Activated T-cell treated with anti-CD3 and anti-CD28 coated beads for 48 hours (primary cell): ENCODE measurements around the gene SLC6A11.

Experiments used
- DNase-seq: peaks from one replicate; pipeline ENCODE4 v3.0.0-alpha.2; 2020; ENCODE audit warnings: low read depth

SLC6A11 gene

GRCh38 chr3:10954740-10955139 is 138.7 kb downstream of the SLC6A11 start:
- no peak for DNase-seq

- no peak for DNase-seq
Observed at GRCh38 chr3:10955711-10956453, 139.9 kb downstream of the SLC6A11 start.

GRCh38 chr3:10956531-10956930 is 140.5 kb downstream of the SLC6A11 start:
- no peak for DNase-seq

- no peak for DNase-seq
Observed at GRCh38 chr3:10956986-10957385, 141.0 kb downstream of the SLC6A11 start.

GRCh38 chr3:10957976-10958749 is 142.1 kb downstream of the SLC6A11 start:
- DNase-seq = no peak

GRCh38 chr3:10960255-10960654 is 144.2 kb downstream of the SLC6A11 start:
- no peak for DNase-seq

- no peak for DNase-seq
Observed at GRCh38 chr3:10961921-10962320, 145.9 kb downstream of the SLC6A11 start.

GRCh38 chr3:10962481-10963036 is 146.5 kb downstream of the SLC6A11 start:
- no peak for DNase-seq

GRCh38 chr3:10964537-10965167 is 148.6 kb downstream of the SLC6A11 start:
- DNase-seq = no peak

GRCh38 chr3:10968401-10968800 is 152.4 kb downstream of the SLC6A11 start:
- DNase-seq = no peak

GRCh38 chr3:10970306-10970960 is 154.4 kb downstream of the SLC6A11 start:
- DNase-seq = no peak

- DNase-seq = no peak
Observed at GRCh38 chr3:10972072-10972782, 156.2 kb downstream of the SLC6A11 start.

GRCh38 chr3:10973046-10973595 is 157.1 kb downstream of the SLC6A11 start:
- DNase-seq = no peak

GRCh38 chr3:10974131-10974530 is 158.1 kb downstream of the SLC6A11 start:
- DNase-seq = no peak

GRCh38 chr3:10974746-10975375 is 158.8 kb downstream of the SLC6A11 start:
- no peak for DNase-seq

- DNase-seq = no peak
Observed at GRCh38 chr3:10975695-10976234, 159.7 kb downstream of the SLC6A11 start.

- DNase-seq = no peak
Observed at GRCh38 chr3:10976770-10977169, 160.7 kb downstream of the SLC6A11 start.

GRCh38 chr3:10977892-10978510 is 162.0 kb downstream of the SLC6A11 start:
- no peak for DNase-seq

- no peak for DNase-seq
Observed at GRCh38 chr3:10978956-10979355, 162.9 kb downstream of the SLC6A11 start.

- DNase-seq = no peak
Observed at GRCh38 chr3:10980312-10980711, 164.3 kb downstream of the SLC6A11 start.
